HG03135 (cell line): Measurements from ENCODE around the gene NBPF4.
A peak's percentile ranks its signal among the peaks of the same experiment; 100 is the strongest.
"Not testable (repeated sequence)": the region's sequence is repeated elsewhere in the genome, so short reads cannot be mapped to it uniquely, and the experiment has no call there.

ENCODE experiments used
- ATAC-seq: cut with Tn5 transposase; IDR thresholded peaks from one replicate; pipeline ENCODE4 v1.9.1; 2021; ENCODE audit warnings: mild to moderate bottlenecking, moderate library complexity; ENCODE audit not compliant: unreplicated experiment

NBPF4 gene

GRCh38 chr1:108243976-108244375, at the start of gene NBPF4:
TSS of gene NBPF4 (minus strand) at chr1:108244076. CDS start at chr1:108243761, 315 bp downstream.
- not testable (repeated sequence) for ATAC-seq

- ATAC-seq = not testable (repeated sequence)
These were observed 38.8 kb upstream of the NBPF4 start for GRCh38 chr1:108282528-108283257.

- ATAC-seq = not testable (repeated sequence)
These were observed 28.8 kb upstream of the NBPF4 start for GRCh38 chr1:108272485-108273327.

GRCh38 chr1:108267097-108267496, 23.2 kb upstream of the NBPF4 start:
- not testable (repeated sequence) for ATAC-seq

DNA sequence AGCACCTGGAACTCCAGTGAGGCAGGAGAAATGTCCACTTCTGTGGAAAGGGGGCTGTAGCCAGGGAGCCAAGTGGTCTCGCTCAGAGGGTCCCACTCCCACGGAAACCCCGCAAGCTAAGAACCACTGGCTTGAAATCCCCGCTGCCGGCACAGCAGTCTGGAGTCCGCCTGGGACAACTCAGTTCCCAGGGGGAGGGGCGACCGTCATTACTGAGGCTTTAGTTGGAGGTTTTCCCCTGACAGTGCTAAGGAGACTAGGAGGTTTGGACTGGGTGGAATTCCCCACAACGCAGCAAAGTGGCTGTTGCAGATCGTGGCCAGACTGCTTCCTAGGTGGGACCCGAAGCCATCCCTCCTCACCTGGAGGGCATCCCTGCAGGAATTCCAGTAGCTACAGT, 18.1 kb upstream of the NBPF4 start:
- ATAC-seq = not testable (repeated sequence)

- ATAC-seq = not testable (repeated sequence)
These were observed 17.6 kb upstream of the NBPF4 start for GRCh38 chr1:108261519-108261918.

- not testable (repeated sequence) for ATAC-seq
These were observed 16.8 kb upstream of the NBPF4 start for GRCh38 chr1:108260578-108261259.

GRCh38 chr1:108255426-108255825, 11.6 kb upstream of the NBPF4 start:
- ATAC-seq = peak; percentile 71

GRCh38 chr1:108239426-108239825, 4.5 kb downstream of the NBPF4 start:
- not testable (repeated sequence) for ATAC-seq

GRCh38 chr1:108235308-108235707, 8.6 kb downstream of the NBPF4 start:
- ATAC-seq = not testable (repeated sequence)

DNA sequence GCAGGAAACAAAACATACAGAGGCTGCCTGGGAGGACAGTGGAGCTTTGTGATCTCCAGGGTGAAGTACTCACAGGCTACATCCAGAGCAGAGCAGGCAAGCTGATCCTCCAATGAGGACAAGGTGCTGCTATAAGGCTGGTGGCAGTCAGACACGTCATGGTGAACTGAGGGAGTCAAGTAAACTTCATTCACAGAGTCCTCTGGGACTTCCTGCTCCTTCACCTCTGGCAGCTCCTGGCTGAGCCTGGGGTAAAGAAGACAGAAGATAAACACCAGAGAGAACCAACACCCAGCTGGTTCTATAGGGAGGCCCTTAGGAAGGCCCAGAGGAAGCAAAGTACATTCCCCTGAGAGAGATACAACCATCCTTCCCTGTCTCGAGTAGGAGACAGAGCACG, 11.7 kb downstream of the NBPF4 start:
- ATAC-seq = not testable (repeated sequence)

GRCh38 chr1:108229976-108230375, 13.9 kb downstream of the NBPF4 start:
- not testable (repeated sequence) for ATAC-seq

DNA sequence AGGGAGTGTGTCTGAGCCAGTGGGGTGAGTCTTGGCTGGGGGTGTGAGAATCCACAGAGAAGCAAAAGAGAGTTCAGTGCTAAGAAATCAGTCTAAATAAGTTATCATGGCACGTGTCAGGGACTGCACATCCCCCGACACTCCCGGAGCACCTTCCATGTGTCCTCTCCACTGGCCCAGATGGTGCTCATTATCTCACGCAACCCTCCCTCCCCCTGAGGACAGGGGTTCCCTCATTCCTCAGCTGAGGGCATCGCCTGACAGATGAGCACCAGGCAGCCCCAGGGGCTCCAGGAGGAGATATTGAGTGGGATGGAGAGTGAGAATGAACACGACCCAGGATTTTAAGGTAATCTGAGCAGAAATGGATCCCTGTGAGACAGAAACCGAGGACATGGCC, 16.1 kb downstream of the NBPF4 start:
- not testable (repeated sequence) for ATAC-seq

DNA sequence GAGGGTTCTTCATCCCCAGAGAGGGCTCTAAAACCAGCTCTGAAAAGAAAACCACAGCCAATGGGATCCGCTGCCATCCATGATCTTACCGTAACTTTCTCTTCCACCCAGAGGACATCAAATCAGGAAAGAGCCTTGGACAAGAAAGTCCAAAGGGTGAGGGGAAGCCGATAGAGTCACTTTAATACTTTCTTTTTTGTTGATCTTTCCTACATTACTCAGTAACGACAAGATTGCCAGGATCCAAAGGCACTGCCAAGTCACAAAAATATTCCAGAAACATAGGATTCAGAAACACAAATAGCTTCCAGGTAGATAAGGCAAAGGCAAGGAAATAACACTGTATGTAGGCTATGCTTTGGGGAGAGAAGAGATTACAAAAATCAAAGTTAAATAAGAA, 17.0 kb downstream of the NBPF4 start:
- ATAC-seq = not testable (repeated sequence)

- ATAC-seq = not testable (repeated sequence)
These were observed 20.6 kb downstream of the NBPF4 start for GRCh38 chr1:108223226-108223625.

GRCh38 chr1:108217515-108218174, 26.2 kb downstream of the NBPF4 start:
- ATAC-seq = not testable (repeated sequence)

- not testable (repeated sequence) for ATAC-seq
These were observed 26.9 kb downstream of the NBPF4 start for GRCh38 chr1:108217007-108217406.

DNA sequence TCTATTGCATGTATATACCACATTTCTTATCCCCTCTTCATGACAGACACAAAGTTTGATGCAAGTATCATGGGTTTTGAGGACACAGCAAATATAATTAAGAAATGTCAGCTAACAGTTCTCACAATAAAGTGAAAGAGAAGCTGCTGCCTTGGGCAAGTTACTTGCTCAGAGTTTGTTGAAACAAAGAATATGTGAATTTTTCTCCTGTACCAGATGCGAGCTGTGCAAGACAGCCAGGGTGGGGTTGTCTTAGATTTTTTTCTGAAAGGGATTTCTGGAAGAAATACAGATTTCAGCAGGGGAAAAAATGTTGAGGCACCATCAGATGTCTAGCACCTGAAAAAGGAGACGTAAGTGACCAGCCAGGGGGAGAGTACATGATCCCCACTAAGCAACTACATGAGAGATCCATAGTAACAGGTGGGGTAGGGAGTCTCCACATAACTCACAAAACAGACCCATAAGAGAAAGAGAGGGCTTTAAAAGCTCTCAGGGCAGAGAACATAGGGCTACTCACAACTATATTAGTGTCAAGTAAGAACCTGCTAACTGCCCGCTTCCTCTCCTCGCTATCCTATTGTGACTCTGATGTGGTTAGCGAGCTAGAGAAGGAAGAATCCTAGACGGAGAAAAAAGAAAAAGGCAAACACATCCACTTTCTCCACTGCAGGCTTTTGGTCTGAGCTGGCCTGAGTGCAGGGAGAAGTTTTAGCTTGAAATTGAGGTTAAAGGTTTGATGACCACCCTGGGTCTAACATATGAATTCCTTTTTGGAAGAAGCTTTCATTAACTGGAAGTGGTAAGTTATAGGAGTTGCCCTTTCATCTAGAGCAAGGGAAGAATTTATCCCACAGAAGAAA, 27.6 kb downstream of the NBPF4 start:
- not testable (repeated sequence) for ATAC-seq

DNA sequence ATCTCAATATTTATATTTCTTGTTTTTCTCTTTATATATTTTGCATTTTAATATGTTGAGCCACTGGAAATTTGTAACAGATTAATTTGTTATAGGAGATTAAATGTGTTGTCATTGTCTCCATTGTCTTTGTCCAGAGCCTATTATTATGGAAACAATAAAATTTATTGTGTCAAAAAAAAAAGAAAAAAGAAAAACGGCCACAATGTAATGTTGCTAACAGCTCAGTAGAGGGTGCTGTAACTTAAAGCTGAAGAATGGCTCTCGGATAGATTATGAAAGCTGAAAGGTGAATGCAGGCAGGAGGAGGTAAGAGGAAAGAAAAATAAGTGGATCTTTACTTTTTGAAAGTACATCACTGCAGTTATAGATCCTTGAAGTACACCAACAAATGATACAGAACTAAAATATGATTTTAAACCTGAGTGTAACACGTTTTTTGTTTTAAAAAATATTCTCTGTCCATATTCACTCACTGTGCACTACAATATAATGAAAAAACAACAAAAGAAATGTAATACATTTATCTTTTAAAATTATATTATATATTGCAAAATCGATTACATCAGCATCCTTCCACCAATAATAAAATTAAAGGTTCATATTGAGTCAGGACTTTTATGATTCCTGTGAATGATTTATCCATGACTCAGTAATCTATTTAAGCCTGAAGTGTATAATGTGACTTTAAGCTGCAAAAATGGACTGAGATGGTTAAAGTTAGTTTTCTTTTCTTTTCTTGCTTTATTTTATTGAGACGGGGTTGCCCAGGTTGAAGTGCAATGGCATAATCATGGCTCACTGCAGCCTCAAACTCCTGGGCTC, 29.0 kb downstream of the NBPF4 start:
- ATAC-seq = not testable (repeated sequence)
